Upper lobe of left lung (tissue), 6 donors: ENCODE data around the gene PDIA4. TPM values are rescaled to one million over a fixed set of nuclear protein-coding genes. Genes with fewer than 3 reads are reported as not detected.
A peak's percentile ranks its signal among the peaks of the same experiment; 100 is the strongest.

ENCODE experiments used
- ATAC-seq, 2 donors: fragments of 200-7000 bp; cut with Tn5 transposase; one replicate each; pipeline ENCODE4 v1.9.1; 2022; ENCODE audit warnings: mild to moderate bottlenecking in 2 of 2, moderate library complexity in 2 of 2; ENCODE audit not compliant: low FRiP score in 2 of 2
- DNase-seq, 2 donors: peaks; one replicate each; pipeline ENCODE4 v3.0.0-alpha.2; 2019 to 2020
- H3K27ac ChIP-seq, 4 donors: fragments of 200-600 bp; sonication (generic); one replicate each; pipeline ENCODE4 v1.5.1; 2016 to 2019
- H3K27me3 ChIP-seq, 4 donors: fragments of 200-600 bp; sonication (generic); one replicate each; pipeline ENCODE4 v1.5.1; 2017 to 2019
- H3K36me3 ChIP-seq, 4 donors: fragments of 200-600 bp; sonication (generic); one replicate each; pipeline ENCODE4 v1.5.1; 2016 to 2019
- H3K4me1 ChIP-seq, 4 donors: fragments of 200-600 bp; sonication (generic); one replicate each; pipeline ENCODE4 v1.5.1; 2018 to 2019
- H3K4me3 ChIP-seq, 4 donors: fragments of 200-600 bp; sonication (generic); one replicate each; pipeline ENCODE4 v1.5.1; 2017 to 2019; ENCODE audit warnings: mild to moderate bottlenecking in 2 of 4, moderate library complexity in 1 of 4
- H3K9me3 ChIP-seq, 4 donors: fragments of 200-600 bp; sonication (generic); one replicate each; pipeline ENCODE4 v1.5.1; 2018 to 2019
- CTCF ChIP-seq, 6 experiments: fragments of 450-650 bp in 4 of 6; fragments of 200-600 bp in 2 of 6; sonication (generic) in 2 of 6; IDR thresholded peaks; one replicate each; pipeline ENCODE4 v1.5.1; 2016 to 2019; ENCODE audit warnings: antibody characterized with exemption in 6 of 6
- EP300 ChIP-seq, 4 donors: sonication (generic); formaldehyde crosslinking; IDR thresholded peaks; one replicate each; pipeline ENCODE4 v1.5.1; 2017; ENCODE audit warnings: antibody characterized with exemption in 4 of 4, control low read depth in 2 of 4
- POLR2A ChIP-seq, 4 donors: fragments of 450-650 bp; IDR thresholded peaks; one replicate each; pipeline ENCODE4 v1.5.1; 2016 to 2017; ENCODE audit warnings: antibody characterized with exemption in 4 of 4, mild to moderate bottlenecking in 2 of 4
- POLR2AphosphoS5 ChIP-seq, 2 donors: sonication (generic); formaldehyde crosslinking; IDR thresholded peaks; one replicate each; pipeline ENCODE4 v1.5.1; 2017; ENCODE audit warnings: antibody characterized with exemption in 2 of 2
- whole genome bisulfite sequencing, 2 donors: methylation state at CpG; one replicate each; pipeline ENCODE4 v1.1.5; 2017 to 2018; 5-methylcytosine and 5-hydroxymethylcytosine counted together
- total RNA-seq, 6 donors: library from RNA; depleted of rRNA in 4 of 6; stranded (reverse); fragments of >200 nt in 4 of 6; gene quantifications; one replicate each; pipeline versions ENCODE4 v1.1.0 to v1.2.1, GENCODE V29; 2016 to 2021
- donor health status: DM: no; HTN: no; CAD: no; lungs with moderate emphysema.
- donor health status: DM: no; HTN: yes; CAD: no; lungs with severe emphysema.

PDIA4 gene
- total RNA-seq, 6 donors from 2014 or later = 25.1 to 160 (median 77.8) TPM

- ATAC-seq (no peak), DNase-seq (no peak)
- peaks cover 5 to 25% (median 19%) of the 10 kb centered on the region in 4 donors for H3K36me3 ChIP-seq
- no peak overlapping the region for H3K4me3 ChIP-seq
- WGBS, 2 donors = 76 to 78% methylated on average over 7 of the region's 7 CpGs
- H3K27me3 ChIP-seq = no peaks in the 10 kb centered on the region
- H3K27ac ChIP-seq = peak overlapping the region in 1 of 4 donors; percentile 1
- no peaks in the 10 kb centered on the region for H3K9me3 ChIP-seq
- peaks cover 10 to 35% (median 13%) of the 10 kb centered on the region in 4 donors for H3K4me1 ChIP-seq
- TF ChIP-seq CTCF (IDR thresholded peaks at IDR 0.05) (no peak), POLR2AphosphoS5 (IDR thresholded peaks at IDR 0.05) (no peak), POLR2A (IDR thresholded peaks at IDR 0.05) (no peak), EP300 (IDR thresholded peaks at IDR 0.05) (no peak)
Measured at GRCh38 chr7:149023662-149024061, 4.6 kb downstream of the PDIA4 start.

- ATAC-seq (no peak), DNase-seq (no peak)
- H3K36me3 ChIP-seq = peaks cover 5 to 33% (median 23%) of the 10 kb centered on the region in 4 donors
- H3K4me3 ChIP-seq = no peak overlapping the region
- H3K27me3 ChIP-seq = no peaks in the 10 kb centered on the region
- H3K27ac ChIP-seq = no peak overlapping the region
- TF ChIP-seq EP300 (IDR thresholded peaks at IDR 0.05) = no peak
- no peak for TF ChIP-seq CTCF (IDR thresholded peaks at IDR 0.05)
- no peak for TF ChIP-seq POLR2AphosphoS5 (IDR thresholded peaks at IDR 0.05)
- TF ChIP-seq POLR2A (IDR thresholded peaks at IDR 0.05) = no peak
- no peaks in the 10 kb centered on the region for H3K9me3 ChIP-seq
- H3K4me1 ChIP-seq = peaks cover 10 to 33% (median 13%) of the 10 kb centered on the region in 4 donors
- WGBS, 2 donors = 81 to 88% methylated on average over 6 of the region's 6 CpGs
Measured at GRCh38 chr7:149022756-149023360, 5.4 kb downstream of the PDIA4 start.

GRCh38 chr7:149021725-149022062 is 6.6 kb downstream of the PDIA4 start:
- TF ChIP-seq EP300 (IDR thresholded peaks at IDR 0.05) (no peak), POLR2AphosphoS5 (IDR thresholded peaks at IDR 0.05) (no peak), CTCF (IDR thresholded peaks at IDR 0.05) (no peak), POLR2A (IDR thresholded peaks at IDR 0.05) (no peak)
- ATAC-seq = peak in 1 of 2 donors; percentile 27
- peaks cover under 1 to 22% (median 5%) of the 10 kb centered on the region in 4 donors for H3K4me1 ChIP-seq
- H3K27me3 ChIP-seq = no peaks in the 10 kb centered on the region
- H3K4me3 ChIP-seq = no peak overlapping the region
- DNase-seq = no peak
- WGBS, 2 donors = 84 to 91% methylated on average over 12 of the region's 12 CpGs
- peaks cover 10 to 43% (median 25%) of the 10 kb centered on the region in 4 donors for H3K36me3 ChIP-seq
- no peak overlapping the region for H3K27ac ChIP-seq
- no peaks in the 10 kb centered on the region for H3K9me3 ChIP-seq

- no peak for ATAC-seq
- H3K27me3 ChIP-seq = no peaks in the 10 kb centered on the region
- no peak overlapping the region for H3K27ac ChIP-seq
- no peaks in the 10 kb centered on the region for H3K9me3 ChIP-seq
- DNase-seq = no peak
- H3K4me1 ChIP-seq = peaks cover 0 to 15% (median 3%) of the 10 kb centered on the region in 4 donors
- no peak for TF ChIP-seq POLR2AphosphoS5 (IDR thresholded peaks at IDR 0.05)
- TF ChIP-seq EP300 (IDR thresholded peaks at IDR 0.05) = no peak
- TF ChIP-seq POLR2A (IDR thresholded peaks at IDR 0.05) = no peak
- no peak for TF ChIP-seq CTCF (IDR thresholded peaks at IDR 0.05)
- H3K4me3 ChIP-seq = no peak overlapping the region
- 87 to 89% methylated on average over 10 to 11 of the region's 11 CpGs for WGBS, 2 donors
- peaks cover 16 to 55% (median 31%) of the 10 kb centered on the region in 4 donors for H3K36me3 ChIP-seq
Measured at GRCh38 chr7:149020483-149020882, 7.8 kb downstream of the PDIA4 start.

GRCh38 chr7:149016876-149017275 is 11.4 kb downstream of the PDIA4 start:
- TF ChIP-seq POLR2A (IDR thresholded peaks at IDR 0.05) (no peak), POLR2AphosphoS5 (IDR thresholded peaks at IDR 0.05) (no peak), CTCF (IDR thresholded peaks at IDR 0.05) (no peak), EP300 (IDR thresholded peaks at IDR 0.05) (no peak)
- ATAC-seq (no peak), DNase-seq (no peak)
- Histone ChIP-seq H3K4me3 (no peak overlapping the region), H3K4me1 (no peaks in the 10 kb centered on the region), H3K27me3 (no peaks in the 10 kb centered on the region), H3K27ac (no peak overlapping the region), H3K36me3 (peaks cover 25 to 91% (median 64%) of the 10 kb centered on the region in 4 donors), H3K9me3 (no peaks in the 10 kb centered on the region)
- 77 to 81% methylated on average over 7 of the region's 7 CpGs for WGBS, 2 donors
